Neural cell (in vitro differentiated cells): ENCODE measurements around the gene SUGCT. TPM values are rescaled to one million over a fixed set of nuclear protein-coding genes. Genes with fewer than 3 reads are reported as not detected.

Source experiments
- H2AFZ ChIP-seq: fragments of 200-600, 300-800 bp; sonication (generic), shearing (Covaris generic); 2 replicates; pipeline ENCODE4 v1.6.0; 2014; ENCODE audit warnings: low read depth, mild to moderate bottlenecking, antibody characterized with exemption, low read length, moderate library complexity
- H3F3A ChIP-seq: fragments of 200-600 bp; shearing (Covaris generic); 2 replicates; pipeline ENCODE4 v1.6.1; 2016; ENCODE audit warnings: mild to moderate bottlenecking, moderate library complexity, mixed read lengths, antibody characterized with exemption, low read length; ENCODE audit not compliant: insufficient read depth, poor library complexity, severe bottlenecking
- H3K27ac ChIP-seq: fragments of 200-600, 300-800 bp; sonication (generic), shearing (Covaris generic); 2 replicates; pipeline ENCODE4 v1.5.1; 2014; ENCODE audit warnings: mild to moderate bottlenecking, low read length, moderate library complexity
- H3K27me3 ChIP-seq: fragments of 300-800, 200-600 bp; sonication (generic), shearing (Covaris generic); 2 replicates; pipeline ENCODE4 v1.6.0; 2014; ENCODE audit warnings: mild to moderate bottlenecking, low read depth, low read length, moderate library complexity; ENCODE audit not compliant: insufficient read depth
- H3K36me3 ChIP-seq: fragments of 300-800, 200-600 bp; sonication (generic), shearing (Covaris generic); 2 replicates; pipeline ENCODE4 v1.5.1; 2014; ENCODE audit warnings: mild to moderate bottlenecking, antibody characterized with exemption, low read length, moderate library complexity; ENCODE audit not compliant: insufficient read depth
- H3K4me2 ChIP-seq: fragments of 300-800, 200-600 bp; sonication (generic), shearing (Covaris generic); 2 replicates; pipeline ENCODE4 v1.6.0; 2014; ENCODE audit warnings: mild to moderate bottlenecking, low read length
- H3K4me3 ChIP-seq: fragments of 300-800, 200-600 bp; sonication (generic), shearing (Covaris generic); 2 replicates; pipeline ENCODE4 v1.5.1; 2014; ENCODE audit warnings: mild to moderate bottlenecking, low read length, moderate library complexity
- H3K79me2 ChIP-seq: fragments of 200-600 bp; shearing (Covaris generic); replicated peaks from 2 replicates; pipeline ENCODE4 v1.6.0; 2014; ENCODE audit warnings: mild to moderate bottlenecking, low read length, moderate library complexity; ENCODE audit not compliant: insufficient read depth
- H3K9ac ChIP-seq: fragments of 300-800, 200-600 bp; sonication (generic), shearing (Covaris generic); 2 replicates; pipeline ENCODE4 v1.6.1; 2016; ENCODE audit warnings: mild to moderate bottlenecking, low read length, mixed read lengths
- H3K9me2 ChIP-seq: fragments of 200-600 bp; shearing (Covaris generic); 2 replicates; pipeline ENCODE4 v1.6.1; 2016; ENCODE audit warnings: mild to moderate bottlenecking, low read length, mixed read lengths; ENCODE audit not compliant: insufficient read depth
- H3K9me3 ChIP-seq: fragments of 200-600, 300-800 bp; sonication (generic), shearing (Covaris generic); 2 replicates; pipeline ENCODE4 v1.6.1; 2016; ENCODE audit warnings: mild to moderate bottlenecking, mixed run types, low read length, moderate library complexity, mixed read lengths
- H4K20me1 ChIP-seq: fragments of 200-600 bp; shearing (Covaris generic); 2 replicates; pipeline ENCODE4 v1.6.1; 2016; ENCODE audit warnings: mild to moderate bottlenecking, mixed run types; ENCODE audit not compliant: insufficient read depth
- CTCF ChIP-seq: fragments of 450-650 bp; IDR thresholded peaks from 2 replicates; pipeline ENCODE4 v1.5.1; 2014; ENCODE audit warnings: antibody characterized with exemption, mild to moderate bottlenecking, moderate library complexity; ENCODE audit not compliant: poor library complexity, severe bottlenecking
- EP300 ChIP-seq: fragments of 450-650 bp; conservative IDR thresholded peaks from 2 replicates; pipeline ENCODE4 v1.6.1; 2014; ENCODE audit warnings: antibody characterized with exemption, mild to moderate bottlenecking, moderate library complexity; ENCODE audit not compliant: poor library complexity, severe bottlenecking
- EZH2 ChIP-seq: fragments of 200-600, 300-800 bp; shearing (Covaris generic), sonication (generic); IDR thresholded peaks from 2 replicates; pipeline ENCODE4 v1.6.1; 2014; ENCODE audit warnings: antibody characterized with exemption, low read length, borderline replicate concordance, mild to moderate bottlenecking; ENCODE audit not compliant: insufficient read depth, poor library complexity, severe bottlenecking
- MXI1 ChIP-seq: fragments of 450-650 bp; conservative IDR thresholded peaks from 2 replicates; pipeline ENCODE4 v1.6.1; 2014; ENCODE audit warnings: antibody characterized with exemption, mild to moderate bottlenecking; ENCODE audit not compliant: poor library complexity, severe bottlenecking
- POLR2AphosphoS5 ChIP-seq: IDR thresholded peaks from 2 replicates; pipeline ENCODE4 v1.6.1; 2012
- RAD21 ChIP-seq: fragments of 450-650 bp; conservative IDR thresholded peaks from 2 replicates; pipeline ENCODE4 v1.6.1; 2014; ENCODE audit warnings: antibody characterized with exemption, mild to moderate bottlenecking, moderate library complexity
- SMC3 ChIP-seq: fragments of 450-650 bp; conservative IDR thresholded peaks from 2 replicates; pipeline ENCODE4 v1.6.1; 2014; ENCODE audit warnings: antibody characterized with exemption, mild to moderate bottlenecking, moderate library complexity; ENCODE audit not compliant: poor library complexity
- TAF1 ChIP-seq: IDR thresholded peaks from 2 replicates; pipeline ENCODE4 v1.6.1; 2012; ENCODE audit warnings: low read depth
- polyA plus RNA-seq: library from polyadenylated mRNA; depleted of rRNA; stranded (reverse); fragments of >200 nt; gene quantifications from 2 replicates; pipeline ENCODE4 v1.2.3, GENCODE V29; 2014
- TF ChIP-seq, protein P1 (sequence below): IDR thresholded peaks from 2 replicates; pipeline ENCODE4 v1.6.1; 2012; ENCODE audit warnings: borderline replicate concordance

Gene SUGCT
- polyA plus RNA-seq, 1 donor from 2014 or later: not detected

- no peak overlapping the region for H3K4me3 ChIP-seq
- H3F3A ChIP-seq: no peaks in the 10 kb centered on the region
- TF ChIP-seq MXI1: no peak
- TF ChIP-seq SMC3: no peak
- TF ChIP-seq TAF1: no peak
- no peak for TF ChIP-seq RAD21
- TF ChIP-seq, protein P1, sequence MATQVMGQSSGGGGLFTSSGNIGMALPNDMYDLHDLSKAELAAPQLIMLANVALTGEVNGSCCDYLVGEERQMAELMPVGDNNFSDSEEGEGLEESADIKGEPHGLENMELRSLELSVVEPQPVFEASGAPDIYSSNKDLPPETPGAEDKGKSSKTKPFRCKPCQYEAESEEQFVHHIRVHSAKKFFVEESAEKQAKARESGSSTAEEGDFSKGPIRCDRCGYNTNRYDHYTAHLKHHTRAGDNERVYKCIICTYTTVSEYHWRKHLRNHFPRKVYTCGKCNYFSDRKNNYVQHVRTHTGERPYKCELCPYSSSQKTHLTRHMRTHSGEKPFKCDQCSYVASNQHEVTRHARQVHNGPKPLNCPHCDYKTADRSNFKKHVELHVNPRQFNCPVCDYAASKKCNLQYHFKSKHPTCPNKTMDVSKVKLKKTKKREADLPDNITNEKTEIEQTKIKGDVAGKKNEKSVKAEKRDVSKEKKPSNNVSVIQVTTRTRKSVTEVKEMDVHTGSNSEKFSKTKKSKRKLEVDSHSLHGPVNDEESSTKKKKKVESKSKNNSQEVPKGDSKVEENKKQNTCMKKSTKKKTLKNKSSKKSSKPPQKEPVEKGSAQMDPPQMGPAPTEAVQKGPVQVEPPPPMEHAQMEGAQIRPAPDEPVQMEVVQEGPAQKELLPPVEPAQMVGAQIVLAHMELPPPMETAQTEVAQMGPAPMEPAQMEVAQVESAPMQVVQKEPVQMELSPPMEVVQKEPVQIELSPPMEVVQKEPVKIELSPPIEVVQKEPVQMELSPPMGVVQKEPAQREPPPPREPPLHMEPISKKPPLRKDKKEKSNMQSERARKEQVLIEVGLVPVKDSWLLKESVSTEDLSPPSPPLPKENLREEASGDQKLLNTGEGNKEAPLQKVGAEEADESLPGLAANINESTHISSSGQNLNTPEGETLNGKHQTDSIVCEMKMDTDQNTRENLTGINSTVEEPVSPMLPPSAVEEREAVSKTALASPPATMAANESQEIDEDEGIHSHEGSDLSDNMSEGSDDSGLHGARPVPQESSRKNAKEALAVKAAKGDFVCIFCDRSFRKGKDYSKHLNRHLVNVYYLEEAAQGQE: no peak
- TF ChIP-seq EP300: no peak
- no peak for TF ChIP-seq POLR2AphosphoS5
- TF ChIP-seq CTCF: no peak
- TF ChIP-seq EZH2: no peak
- H3K9ac ChIP-seq: no peak overlapping the region
- no peak overlapping the region for H2AFZ ChIP-seq
- H3K9me3 ChIP-seq: no peaks in the 10 kb centered on the region
- no peak overlapping the region for H3K4me2 ChIP-seq
- H3K27me3 ChIP-seq: no peaks in the 10 kb centered on the region
- H3K27ac ChIP-seq: no peak overlapping the region
- H3K36me3 ChIP-seq: no peaks in the 10 kb centered on the region
- H4K20me1 ChIP-seq: no peaks in the 10 kb centered on the region
- H3K79me2 ChIP-seq: no peaks in the 10 kb centered on the region
- H3K9me2 ChIP-seq: no peaks in the 10 kb centered on the region
Measured at GRCh38 chr7:40805361-40805760, 670.6 kb downstream of the SUGCT start.

- H3K9me2 ChIP-seq: no peaks in the 10 kb centered on the region
- no peaks in the 10 kb centered on the region for H3F3A ChIP-seq
- no peaks in the 10 kb centered on the region for H3K9me3 ChIP-seq
- no peak overlapping the region for H2AFZ ChIP-seq
- H3K27me3 ChIP-seq: no peaks in the 10 kb centered on the region
- H3K4me3 ChIP-seq: no peak overlapping the region
- H3K4me2 ChIP-seq: no peak overlapping the region
- no peak for TF ChIP-seq RAD21
- no peak for TF ChIP-seq SMC3
- TF ChIP-seq EP300: no peak
- TF ChIP-seq EZH2: no peak
- TF ChIP-seq MXI1: no peak
- no peak for TF ChIP-seq CTCF
- no peak for TF ChIP-seq TAF1
- TF ChIP-seq, protein P1: no peak
- TF ChIP-seq POLR2AphosphoS5: no peak
- H4K20me1 ChIP-seq: no peaks in the 10 kb centered on the region
- no peaks in the 10 kb centered on the region for H3K36me3 ChIP-seq
- no peak overlapping the region for H3K27ac ChIP-seq
- no peaks in the 10 kb centered on the region for H3K79me2 ChIP-seq
- no peak overlapping the region for H3K9ac ChIP-seq
Measured at GRCh38 chr7:40808378-40808942, 673.7 kb downstream of the SUGCT start.
